Measurements from ENCODE around the gene GSE1.

Gene GSE1

DNA sequence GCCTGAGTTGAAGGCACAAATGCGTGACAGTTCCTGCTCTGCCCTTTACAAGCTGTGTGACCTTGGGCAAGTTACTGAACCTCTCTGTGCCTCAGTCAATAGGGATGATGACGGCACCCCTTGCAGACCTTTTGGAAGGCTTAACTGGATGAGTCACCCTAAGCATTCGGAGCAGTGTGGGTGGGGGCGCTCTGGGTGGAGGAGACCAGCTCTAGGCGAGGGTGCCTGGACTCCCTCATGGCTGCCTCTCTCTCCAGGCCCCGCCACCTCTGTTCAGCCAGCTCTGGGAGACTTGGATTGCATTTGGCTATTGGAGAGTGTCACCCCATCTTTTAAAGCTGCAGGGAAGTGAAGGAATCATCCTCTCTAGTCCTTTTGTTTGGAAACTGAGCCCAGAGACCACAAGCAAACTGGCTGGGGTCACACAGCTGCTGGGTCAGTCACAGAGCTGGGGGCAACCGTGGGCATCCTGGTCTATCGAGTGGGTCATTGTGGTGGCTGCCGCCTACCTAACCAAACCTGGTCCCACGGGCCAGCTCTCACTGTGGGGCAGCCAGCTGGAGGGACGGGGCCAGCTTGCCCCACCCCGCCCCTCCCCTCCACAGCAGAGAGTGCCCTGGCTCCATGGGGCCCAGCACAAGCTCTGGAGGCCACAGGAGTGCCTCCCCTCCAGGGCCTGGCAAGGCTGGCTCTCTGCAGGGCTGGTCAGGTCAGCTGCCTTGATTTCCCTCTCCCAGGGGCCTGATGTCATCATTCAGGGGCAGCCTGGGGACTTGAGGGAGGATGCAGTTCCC is 20.2 kb upstream of the GSE1 start:
- H3K4me1 ChIP-seq (ENCODE audit: control insufficient read depth, low read length): no peaks in the 10 kb centered on the region
- H3K9me2 ChIP-seq (replicated peaks; ENCODE audit: control insufficient read depth, low read length): no peaks in the 10 kb centered on the region
- H3F3A ChIP-seq (ENCODE audit: control insufficient read depth, insufficient read depth): no peaks in the 10 kb centered on the region
- H3K4me2 ChIP-seq (ENCODE audit: low read length): no peak overlapping the region
- TF ChIP-seq CTCF (IDR thresholded peaks at IDR 0.05; ENCODE audit: low read depth, low read length, poor library complexity, severe bottlenecking) (no peak), EZH2phosphoT487 (IDR thresholded peaks at IDR 0.05; ENCODE audit: borderline replicate concordance, low read length) (no peak)
- H3K27ac ChIP-seq (ENCODE audit: low read depth, low read length): no peak overlapping the region
- no peaks in the 10 kb centered on the region for H3K9me3 ChIP-seq (ENCODE audit: control insufficient read depth, insufficient read depth, low read length)
- peaks cover 6% of the 10 kb centered on the region; the same call in 1 of the 2 replicates for H4K20me1 ChIP-seq (ENCODE audit: control insufficient read depth, insufficient read depth, low read depth, low read length)
- H3K79me2 ChIP-seq (ENCODE audit: control insufficient read depth, low read length): no peaks in the 10 kb centered on the region
- no peaks in the 10 kb centered on the region for H3K27me3 ChIP-seq (ENCODE audit: control insufficient read depth, low read length)
- no peak overlapping the region for H3K4me3 ChIP-seq (ENCODE audit: low read length)
- no peaks in the 10 kb centered on the region for H3K36me3 ChIP-seq (ENCODE audit: control insufficient read depth, low read length)

GRCh38 chr16:85593494-85594221 is 19.5 kb upstream of the GSE1 start:
- Histone ChIP-seq H3F3A (ENCODE audit: control insufficient read depth, insufficient read depth) (no peaks in the 10 kb centered on the region), H3K4me2 (ENCODE audit: low read length) (no peak overlapping the region), H3K9me2 (replicated peaks; ENCODE audit: control insufficient read depth, low read length) (no peaks in the 10 kb centered on the region), H3K4me1 (ENCODE audit: control insufficient read depth, low read length) (no peaks in the 10 kb centered on the region), H3K9me3 (ENCODE audit: control insufficient read depth, insufficient read depth, low read length) (no peaks in the 10 kb centered on the region), H3K4me3 (ENCODE audit: low read length) (no peak overlapping the region), H3K27ac (ENCODE audit: low read depth, low read length) (no peak overlapping the region), H3K36me3 (ENCODE audit: control insufficient read depth, low read length) (no peaks in the 10 kb centered on the region), H3K27me3 (ENCODE audit: control insufficient read depth, low read length) (no peaks in the 10 kb centered on the region), H4K20me1 (ENCODE audit: control insufficient read depth, insufficient read depth, low read depth, low read length) (peaks cover 6% of the 10 kb centered on the region; the same call in 1 of the 2 replicates), H3K79me2 (ENCODE audit: control insufficient read depth, low read length) (no peaks in the 10 kb centered on the region)
- TF ChIP-seq EZH2phosphoT487 (IDR thresholded peaks at IDR 0.05; ENCODE audit: borderline replicate concordance, low read length): no peak
- TF ChIP-seq CTCF (IDR thresholded peaks at IDR 0.05; ENCODE audit: low read depth, low read length, poor library complexity, severe bottlenecking): no peak

DNA sequence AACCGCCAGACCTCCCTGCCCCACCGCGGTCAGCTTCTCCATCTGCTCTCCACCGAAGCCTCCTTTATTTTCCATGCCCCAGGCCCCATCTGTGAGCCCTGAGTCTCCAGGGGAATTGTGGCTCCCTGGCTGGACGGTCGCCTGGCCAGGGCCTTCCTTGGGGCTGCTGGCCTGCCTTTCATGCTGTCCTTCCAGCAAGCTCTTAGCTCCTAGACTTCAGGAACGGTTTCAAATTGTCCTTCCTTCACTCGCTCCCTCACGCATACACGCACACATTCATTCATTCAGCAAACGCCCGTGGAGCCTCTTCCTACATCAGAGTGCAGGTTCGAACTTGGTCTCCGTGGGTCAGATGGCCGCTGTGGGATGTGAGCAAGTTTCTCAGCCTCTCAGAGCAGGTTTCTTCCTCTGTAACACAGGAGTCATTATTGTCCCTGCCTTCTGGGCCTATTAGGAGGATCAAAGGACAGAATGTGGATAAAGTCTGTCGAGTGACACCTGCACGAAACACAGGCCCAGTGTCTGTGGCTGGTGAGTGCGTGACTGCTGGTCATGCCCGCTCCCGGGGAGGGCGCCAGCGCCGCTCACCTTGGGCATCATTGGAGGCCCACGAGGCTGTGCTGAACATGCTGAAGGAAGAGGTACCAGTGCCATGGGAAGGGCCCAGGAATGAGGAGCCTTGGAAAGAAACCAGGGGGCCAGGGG is 18.7 kb upstream of the GSE1 start:
- Histone ChIP-seq H3K4me1 (ENCODE audit: control insufficient read depth, low read length) (0 out of 2 replicates have a peak, but pooled peaks cover under 1% of the 10 kb centered on the region), H3K4me3 (ENCODE audit: low read length) (no peak overlapping the region), H4K20me1 (ENCODE audit: control insufficient read depth, insufficient read depth, low read depth, low read length) (peaks cover 6% of the 10 kb centered on the region; the same call in 1 of the 2 replicates), H3K4me2 (ENCODE audit: low read length) (no peak overlapping the region), H3K36me3 (ENCODE audit: control insufficient read depth, low read length) (no peaks in the 10 kb centered on the region), H3K27me3 (ENCODE audit: control insufficient read depth, low read length) (no peaks in the 10 kb centered on the region), H3F3A (ENCODE audit: control insufficient read depth, insufficient read depth) (no peaks in the 10 kb centered on the region), H3K27ac (ENCODE audit: low read depth, low read length) (no peak overlapping the region), H3K79me2 (ENCODE audit: control insufficient read depth, low read length) (no peaks in the 10 kb centered on the region), H3K9me3 (ENCODE audit: control insufficient read depth, insufficient read depth, low read length) (no peaks in the 10 kb centered on the region), H3K9me2 (replicated peaks; ENCODE audit: control insufficient read depth, low read length) (no peaks in the 10 kb centered on the region)
- TF ChIP-seq CTCF (IDR thresholded peaks at IDR 0.05; ENCODE audit: low read depth, low read length, poor library complexity, severe bottlenecking) (no peak), EZH2phosphoT487 (IDR thresholded peaks at IDR 0.05; ENCODE audit: borderline replicate concordance, low read length) (no peak)

All from DOHH2 (cell line).